SK-N-SH (cell line): ENCODE measurements around the gene MYRF. TPM values are rescaled to one million over a fixed set of nuclear protein-coding genes. Genes with fewer than 3 reads are reported as not detected.

Experiments
- CTCF ChIA-PET: fragments of 300-600, 350-600 bp; formaldehyde crosslinking; extraction: SDS; loops from one replicate; lab custom pipeline; 2021; lab: Yijun Ruan, JAX
- POLR2A ChIA-PET: fragments of 350-600 bp; sonication (Branson Sonifier 250); formaldehyde crosslinking; extraction: SDS; loops from one replicate; lab custom pipeline; 2020; ENCODE audit warnings: antibody characterized with exemption, inconsistent platforms; lab: Yijun Ruan, JAX
- DNase-seq: peaks from one replicate; pipeline ENCODE4 v3.0.0; 2012
- H2AFZ ChIP-seq: fragments of 200-600 bp; sonication (generic); 2 replicates; pipeline ENCODE4 v1.8.1; 2016; ENCODE audit warnings: antibody characterized with exemption, mild to moderate bottlenecking, low read depth
- H3F3A ChIP-seq: fragments of 200-600 bp; sonication (generic); replicated peaks from 2 replicates; pipeline ENCODE3; 2016; ENCODE audit warnings: antibody characterized with exemption, mild to moderate bottlenecking; ENCODE audit not compliant: insufficient read depth
- H3K27ac ChIP-seq, 2 experiments: fragments of 200-500 bp in 1 of 2; fragments of 200-600 bp in 1 of 2; sonication (Bioruptor generic) in 1 of 2; sonication (generic), shearing (Covaris generic) in 1 of 2; 2 replicates each; pipeline versions ENCODE4 v1.5.1 to v1.6.1; 2014 to 2016; ENCODE audit warnings: low read depth in 2 of 2, inconsistent platforms in 1 of 2, low read length in 1 of 2, mild to moderate bottlenecking in 1 of 2, mixed read lengths in 1 of 2
- H3K27me3 ChIP-seq: fragments of 200-600 bp; sonication (generic), shearing (Covaris generic); 2 replicates; pipeline ENCODE4 v1.6.1; 2016; ENCODE audit warnings: mixed run types; ENCODE audit not compliant: insufficient read depth
- H3K36me3 ChIP-seq, 2 experiments: fragments of 200-500 bp in 1 of 2; fragments of 200-600 bp in 1 of 2; sonication (Bioruptor generic) in 1 of 2; sonication (generic) in 1 of 2; replicated peaks in 1 of 2; 2 replicates each; pipeline versions ENCODE3 to v1.5.1; 2014 to 2016; ENCODE audit warnings: low read length in 1 of 2, mild to moderate bottlenecking in 1 of 2; ENCODE audit not compliant: insufficient read depth in 2 of 2, control insufficient read depth in 1 of 2
- H3K4me1 ChIP-seq, 2 experiments: fragments of 200-500 bp in 1 of 2; fragments of 200-600 bp in 1 of 2; sonication (Bioruptor generic) in 1 of 2; sonication (generic), shearing (Covaris generic) in 1 of 2; 2 replicates each; pipeline versions ENCODE4 v1.5.1 to v1.6.1; 2014 to 2016; ENCODE audit warnings: low read depth in 1 of 2, low read length in 1 of 2, mixed run types in 1 of 2; ENCODE audit not compliant: insufficient read depth in 2 of 2, control insufficient read depth in 1 of 2
- H3K4me2 ChIP-seq: fragments of 200-600 bp; sonication (generic), shearing (Covaris generic); 2 replicates; pipeline ENCODE4 v1.6.1; 2017; ENCODE audit warnings: mixed run types
- H3K4me3 ChIP-seq, 2 experiments: fragments of 200-500 bp in 1 of 2; fragments of 200-600 bp in 1 of 2; sonication (Bioruptor generic) in 1 of 2; sonication (generic), shearing (Covaris generic) in 1 of 2; 2 replicates each; pipeline versions ENCODE4 v1.5.1 to v1.8.1; 2014 to 2016; ENCODE audit warnings: low read depth in 2 of 2, inconsistent platforms in 1 of 2, low read length in 1 of 2, mild to moderate bottlenecking in 1 of 2, mixed read lengths in 1 of 2, moderate library complexity in 1 of 2
- H3K79me2 ChIP-seq: fragments of 200-600 bp; sonication (generic); 2 replicates; pipeline ENCODE4 v1.8.1; 2017; ENCODE audit warnings: mild to moderate bottlenecking; ENCODE audit not compliant: insufficient read depth
- H3K9ac ChIP-seq: fragments of 200-600 bp; sonication (generic); 2 replicates; pipeline ENCODE4 v1.6.1; 2017; ENCODE audit warnings: mixed run types
- H3K9me2 ChIP-seq: fragments of 200-600 bp; sonication (generic); 2 replicates; pipeline ENCODE4 v1.6.1; 2017; ENCODE audit warnings: mixed run types
- H3K9me3 ChIP-seq: fragments of 200-600 bp; sonication (generic); 2 replicates; pipeline ENCODE4 v1.6.1; 2017; ENCODE audit warnings: mixed run types, mild to moderate bottlenecking, moderate library complexity
- H4K20me1 ChIP-seq: fragments of 200-600 bp; sonication (generic); 2 replicates; pipeline ENCODE4 v1.6.1; 2017; ENCODE audit warnings: mild to moderate bottlenecking, mixed run types; ENCODE audit not compliant: insufficient read depth
- CHD2 ChIP-seq: fragments of 150-350 bp; IDR thresholded peaks from 2 replicates; pipeline ENCODE4 v1.6.1; 2018; ENCODE audit warnings: low read length; ENCODE audit not compliant: partially characterized antibody
- ELF1 ChIP-seq: IDR thresholded peaks from 2 replicates; pipeline ENCODE4 v1.4.0; 2012
- EZH2phosphoT487 ChIP-seq: fragments of 200-600 bp; sonication (generic); IDR thresholded peaks from 2 replicates; pipeline ENCODE4 v1.6.1; 2017; ENCODE audit warnings: low read depth, mixed run types, mild to moderate bottlenecking, antibody characterized with exemption, moderate library complexity, borderline replicate concordance
- FOXM1 ChIP-seq: IDR thresholded peaks from 2 replicates; pipeline ENCODE4 v1.4.0; 2012; ENCODE audit warnings: low read depth, mild to moderate bottlenecking
- MXI1 ChIP-seq: IDR thresholded peaks from 2 replicates; pipeline ENCODE4 v1.6.1; 2012; ENCODE audit warnings: mild to moderate bottlenecking, low read depth, low read length, improper control_type of control experiment
- NFIC ChIP-seq: IDR thresholded peaks from 2 replicates; pipeline ENCODE4 v1.4.0; 2012; ENCODE audit warnings: borderline replicate concordance
- REST ChIP-seq: IDR thresholded peaks from 2 replicates; pipeline ENCODE4 v1.6.1; 2012; ENCODE audit warnings: mild to moderate bottlenecking, low read depth, low read length, moderate library complexity
- RFX5 ChIP-seq: IDR thresholded peaks from 2 replicates; pipeline ENCODE4 v1.6.1; 2012; ENCODE audit warnings: mild to moderate bottlenecking, improper control_type of control experiment, low read length
- RXRA ChIP-seq: IDR thresholded peaks from 2 replicates; pipeline ENCODE4 v1.4.0; 2012; ENCODE audit warnings: low read depth, mild to moderate bottlenecking, borderline replicate concordance
- SMC3 ChIP-seq: IDR thresholded peaks from 2 replicates; pipeline ENCODE4 v1.6.1; 2012; ENCODE audit warnings: low read depth, low read length, improper control_type of control experiment
- TAF1 ChIP-seq: IDR thresholded peaks from 2 replicates; pipeline ENCODE4 v1.6.1; 2012; ENCODE audit warnings: low read depth, mild to moderate bottlenecking, low read length, moderate library complexity, borderline replicate concordance
- USF1 ChIP-seq: IDR thresholded peaks from 2 replicates; pipeline ENCODE4 v1.4.0; 2012; ENCODE audit warnings: low read depth, borderline replicate concordance
- ZBTB33 ChIP-seq: IDR thresholded peaks from 2 replicates; pipeline ENCODE4 v1.4.0; 2012; ENCODE audit warnings: low read depth, borderline replicate concordance
- WGBS: methylation state at CpG from one replicate; pipeline ENCODE4 v1.1.6; 2017; ENCODE audit warnings: low lambda C conversion rate; 5-methylcytosine and 5-hydroxymethylcytosine counted together
- polyA plus RNA-seq, 3 experiments: library from polyadenylated mRNA; depleted of rRNA; stranded (reverse); fragments of >200 nt; gene quantifications; 2 replicates each; pipeline ENCODE4 v1.2.3, GENCODE V29; 2012

The MYRF gene
- polyA plus RNA-seq, 1 of the 3 experiments (the other 2 are of a cell fraction): 2.8 TPM

- no peak for TF ChIP-seq SMC3
- no peak for TF ChIP-seq FOXM1
- TF ChIP-seq RXRA: no peak
These were observed 25.0 kb downstream of the MYRF start (continued) for GRCh38 chr11:61777234-61778090.

- TF ChIP-seq ZBTB33 (no peak), REST (no peak), CHD2 (no peak), USF1 (no peak), RFX5 (no peak), ELF1 (no peak), EZH2phosphoT487 (no peak), MXI1 (no peak), NFIC (no peak), TAF1 (no peak)
- Histone ChIP-seq H3K79me2 (no peaks in the 10 kb centered on the region), H3K9me2 (no peaks in the 10 kb centered on the region), H3K9me3 (no peaks in the 10 kb centered on the region), H3K9ac (no peak overlapping the region), H3K36me3 (no peaks in the 10 kb centered on the region), H2AFZ (no peak overlapping the region), H3K27ac (no peak overlapping the region), H4K20me1 (no peaks in the 10 kb centered on the region), H3K4me1 (peaks cover 0 to 35% of the 10 kb centered on the region in 2 experiments; a peak in 1 of 4 replicates), H3K27me3 (no peaks in the 10 kb centered on the region), H3K4me2 (no peak overlapping the region), H3F3A (no peaks in the 10 kb centered on the region), H3K4me3 (no peak overlapping the region)
- POLR2A ChIA-PET: no interaction called here
- WGBS: 89% methylated on average over 9 of the region's 11 CpGs
- no peak for DNase-seq
- CTCF ChIA-PET: interaction anchor here (0.8 to 5.6 kb wide), 6 partner anchors 9 to 304 kb away, joined by 3 to 78 read pairs (median 4); no protein-coding TSS in a partner anchor
These were observed 26.0 kb downstream of the MYRF start for GRCh38 chr11:61778357-61778886.
